A204.1 (cell line): ENCODE measurements around the gene GABARAPL1.
"Not testable (repeated sequence)": the region's sequence is repeated elsewhere in the genome, so short reads cannot be mapped to it uniquely, and the experiment has no call there.

Experiments
- FAIRE-seq: peaks from 2 replicates; lab custom pipeline; 2012; peaks lifted over from hg19 to GRCh38; lab: Jason Lieb, UNC

GABARAPL1 gene

GRCh38 chr12:10204495-10204894 lies 8.2 kb upstream of the GABARAPL1 start:
- FAIRE-seq = not testable (repeated sequence)

DNA sequence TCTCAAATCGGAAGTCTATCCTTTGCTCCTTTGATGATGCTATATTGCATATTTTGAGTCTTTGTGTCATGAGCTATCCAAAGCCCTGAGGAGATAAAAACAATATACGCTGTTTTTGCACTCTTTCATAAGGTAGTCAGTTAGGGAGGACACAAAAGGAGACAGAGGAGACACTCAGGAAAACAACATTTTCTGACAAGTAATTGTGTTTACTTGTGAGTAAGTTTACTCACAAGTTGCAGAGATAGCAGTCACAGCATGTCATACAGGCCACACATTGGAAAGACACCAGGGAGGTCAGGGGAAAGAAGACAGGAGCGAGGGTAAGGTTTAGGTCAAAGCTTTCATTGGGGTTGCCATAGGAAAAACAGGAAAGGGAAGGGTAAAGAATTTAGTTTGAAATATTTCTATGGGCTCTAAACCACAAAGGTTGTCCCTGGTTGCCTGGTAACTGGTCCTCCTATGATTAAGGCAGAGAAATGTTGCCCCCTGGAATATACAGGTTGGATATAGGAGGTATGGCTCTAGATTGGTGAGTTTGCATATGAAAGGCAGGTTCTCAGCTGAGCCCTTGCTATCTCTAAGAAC lies 7.4 kb upstream of the GABARAPL1 start:
- FAIRE-seq = no peak

GRCh38 chr12:10207136-10207535 lies 5.5 kb upstream of the GABARAPL1 start:
- FAIRE-seq = no peak

- no peak for FAIRE-seq
These were observed 2.5 kb upstream of the GABARAPL1 start for GRCh38 chr12:10210225-10210624.

GRCh38 chr12:10211101-10211939 lies 1.4 kb upstream of the GABARAPL1 start:
- FAIRE-seq = no peak

DNA sequence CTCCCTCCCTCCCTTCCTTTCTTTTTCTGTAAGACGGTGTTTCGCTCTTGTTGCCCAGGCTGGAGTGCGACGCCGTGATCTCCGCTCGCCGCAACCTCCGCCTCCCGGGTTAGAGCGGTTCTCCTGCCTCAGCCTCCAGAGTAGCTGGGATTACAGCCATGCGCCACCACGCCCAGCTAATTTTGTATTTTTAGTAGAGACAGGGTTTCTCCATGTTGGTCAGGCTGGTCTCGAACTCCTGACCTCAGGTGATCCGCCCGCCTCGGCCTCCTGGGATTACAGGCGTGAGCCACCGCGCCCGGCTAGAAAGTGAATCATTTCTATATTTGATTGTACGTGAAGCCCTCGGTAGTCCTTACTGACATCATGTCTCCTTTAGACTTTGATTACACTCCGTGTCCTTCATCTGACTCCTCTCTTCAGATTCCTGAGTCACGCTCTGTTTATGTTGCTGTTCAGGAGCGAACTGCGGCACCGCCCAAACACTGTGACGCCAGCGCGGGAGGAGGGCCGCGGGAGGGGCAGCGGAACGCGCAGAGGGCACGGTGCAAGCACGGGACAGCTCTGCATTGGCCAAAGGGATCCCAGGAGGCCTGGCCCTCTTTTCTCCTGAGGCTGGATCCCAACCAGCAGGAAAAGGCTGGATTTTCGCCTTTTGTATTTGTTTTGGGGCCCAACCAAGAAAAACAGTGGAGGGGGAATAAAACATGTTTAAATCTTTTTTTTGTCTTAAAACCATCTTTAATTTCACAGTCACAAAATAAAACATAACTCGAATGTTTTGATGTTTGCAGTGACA lies 538 bp upstream of the GABARAPL1 start:
- FAIRE-seq = no peak

GRCh38 chr12:10213168-10214135 lies 775 bp downstream of the GABARAPL1 start:
- FAIRE-seq = no peak

GRCh38 chr12:10214136-10214894 lies 1.6 kb downstream of the GABARAPL1 start:
- FAIRE-seq = no peak

GRCh38 chr12:10214895-10215267 lies 2.2 kb downstream of the GABARAPL1 start:
- FAIRE-seq = no peak

DNA sequence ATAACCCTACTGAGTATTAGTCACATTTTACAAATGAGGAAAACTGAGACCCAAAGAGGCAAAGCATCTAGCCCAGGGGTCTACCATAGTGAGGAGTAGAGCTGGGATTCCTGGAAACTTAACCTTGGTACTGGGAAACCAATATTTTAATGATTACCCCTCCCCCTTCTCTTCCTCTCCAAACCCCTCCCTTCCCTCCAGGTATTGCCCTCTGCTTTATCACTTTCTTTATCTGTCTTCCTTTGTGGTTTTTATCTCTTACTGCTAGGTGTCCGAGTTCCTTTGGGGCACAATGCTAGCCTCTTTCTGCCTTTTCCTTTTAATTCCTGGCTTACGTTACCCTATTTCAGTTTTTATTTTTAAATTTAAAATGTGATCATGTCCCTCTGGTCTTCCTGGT lies 2.8 kb downstream of the GABARAPL1 start:
- no peak for FAIRE-seq

DNA sequence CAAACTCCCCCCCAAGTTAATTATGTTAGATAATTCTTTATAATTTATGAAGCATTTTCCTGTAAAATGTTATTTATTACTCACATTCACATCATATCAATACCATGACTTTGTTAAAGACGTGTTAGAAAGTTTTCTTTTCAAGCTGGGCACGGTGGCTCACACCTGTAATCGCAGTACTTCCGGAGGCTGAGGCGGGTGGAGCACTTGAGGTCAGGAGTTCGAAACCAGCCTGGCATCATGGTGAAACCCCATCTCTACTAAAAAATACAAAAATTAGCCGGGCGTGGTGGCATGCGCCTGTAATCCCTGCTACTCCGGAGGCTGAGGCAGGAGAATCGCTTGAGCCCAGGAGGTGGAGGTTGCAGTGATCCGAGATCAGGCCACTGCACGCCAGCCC lies 3.3 kb downstream of the GABARAPL1 start:
- FAIRE-seq = not testable (repeated sequence)

DNA sequence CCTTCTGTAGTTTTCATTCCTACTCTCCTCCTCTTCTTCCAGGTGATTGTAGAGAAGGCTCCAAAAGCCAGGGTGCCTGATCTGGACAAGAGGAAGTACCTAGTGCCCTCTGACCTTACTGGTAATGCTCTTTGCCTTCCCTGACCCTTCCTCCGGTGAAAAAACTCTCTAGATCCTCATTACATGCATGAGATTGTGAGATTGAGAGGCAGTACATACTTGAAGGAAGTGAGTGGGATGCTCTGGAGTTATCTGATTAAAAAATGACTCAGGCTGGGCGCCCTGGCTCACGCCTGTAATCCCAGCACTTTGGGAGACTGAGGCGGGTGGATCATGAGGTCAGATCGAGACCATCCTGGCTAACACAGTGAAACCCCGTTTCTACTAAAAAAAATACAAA lies 5.3 kb downstream of the GABARAPL1 start:
- FAIRE-seq = no peak

GRCh38 chr12:10220398-10221077 lies 7.9 kb downstream of the GABARAPL1 start:
- FAIRE-seq = no peak

- no peak for FAIRE-seq
These were observed 9.2 kb downstream of the GABARAPL1 start for GRCh38 chr12:10221846-10222245.

GRCh38 chr12:10223208-10223607 lies 10.5 kb downstream of the GABARAPL1 start:
- no peak for FAIRE-seq

GRCh38 chr12:10225426-10225825 lies 12.7 kb downstream of the GABARAPL1 start:
- not testable (repeated sequence) for FAIRE-seq

- no peak for FAIRE-seq
These were observed 13.4 kb downstream of the GABARAPL1 start for GRCh38 chr12:10226086-10226485.

DNA sequence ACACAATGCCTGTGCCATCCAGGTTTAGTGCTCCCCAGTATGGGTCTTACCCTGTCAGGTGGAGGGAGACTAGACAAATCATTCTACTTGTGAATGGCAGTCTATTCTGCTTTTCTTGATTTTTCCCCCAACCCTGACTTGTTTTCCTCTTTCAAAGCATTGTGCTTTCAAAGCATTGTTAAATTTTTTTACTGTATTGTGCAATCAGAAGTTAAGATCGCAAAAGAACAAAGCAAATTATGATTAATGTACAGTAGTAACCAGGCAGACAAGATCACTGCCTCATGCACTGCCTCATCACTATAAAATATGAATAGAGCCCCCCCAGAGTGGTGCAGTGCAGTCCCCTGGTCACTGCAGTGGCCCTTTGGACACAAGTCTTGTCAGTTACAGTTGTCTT lies 14.1 kb downstream of the GABARAPL1 start:
- no peak for FAIRE-seq

DNA sequence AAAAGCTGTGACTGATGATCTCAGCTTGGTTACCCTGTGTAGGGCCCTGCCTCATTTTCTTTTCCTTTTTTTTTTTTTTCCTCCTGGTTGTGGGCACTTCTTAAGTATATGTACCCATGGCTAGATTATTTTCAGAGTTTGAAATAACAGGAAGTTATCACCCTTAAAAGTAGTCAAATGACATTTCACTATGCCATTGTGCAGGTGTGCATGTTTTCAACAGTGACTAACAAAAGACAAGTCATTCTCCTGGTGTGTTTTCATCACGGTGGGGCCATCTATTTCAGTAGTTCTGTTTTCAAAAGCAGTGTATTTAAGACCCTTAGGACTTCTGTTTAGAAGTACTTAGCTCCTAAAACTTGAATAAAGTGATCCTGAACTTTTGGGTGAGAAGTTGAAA lies 15.0 kb downstream of the GABARAPL1 start:
- FAIRE-seq = no peak

DNA sequence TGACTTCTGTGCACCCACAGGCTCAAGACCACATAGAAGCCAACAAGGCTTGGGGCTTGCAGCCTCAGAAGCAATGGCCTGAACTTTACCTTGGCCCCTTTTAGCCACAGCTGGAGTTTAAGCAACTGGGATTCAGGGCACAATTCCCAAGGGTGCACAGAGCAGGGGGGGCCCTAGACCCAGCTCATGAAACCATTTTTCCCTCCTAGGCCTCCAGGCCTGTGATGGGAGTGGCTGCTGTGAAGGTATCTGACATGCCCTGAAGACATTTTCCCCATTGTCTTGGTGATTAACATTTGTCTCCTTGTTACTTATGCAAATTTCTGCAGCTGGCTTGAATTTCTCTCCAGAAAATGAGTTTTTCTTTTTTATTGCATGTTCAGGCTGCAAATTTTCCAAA lies 21.9 kb downstream of the GABARAPL1 start:
- FAIRE-seq = no peak
